Ectodermal cell (in vitro differentiated cells): ENCODE measurements around the gene MZT1.
"Not testable (repeated sequence)": the region's sequence is repeated elsewhere in the genome, so short reads cannot be mapped to it uniquely, and the experiment has no call there.

ENCODE experiments used
- H3K27ac ChIP-seq: 2 replicates; pipeline ENCODE4 v1.7.0; 2013; ENCODE audit warnings: mild to moderate bottlenecking, low read depth, low read length; ENCODE audit not compliant: insufficient read depth, poor library complexity, severe bottlenecking
- H3K27me3 ChIP-seq: 2 replicates; pipeline ENCODE4 v1.7.0; 2013; ENCODE audit warnings: mild to moderate bottlenecking, low read length; ENCODE audit not compliant: insufficient read depth, control insufficient read depth, poor library complexity, severe bottlenecking
- H3K36me3 ChIP-seq: one replicate; pipeline ENCODE4 v1.7.0; 2013; ENCODE audit warnings: low read length; ENCODE audit not compliant: control insufficient read depth, insufficient read depth
- H3K4me1 ChIP-seq: one replicate; pipeline ENCODE4 v1.7.0; 2013; ENCODE audit warnings: low read length; ENCODE audit not compliant: control insufficient read depth, insufficient read depth
- H3K4me3 ChIP-seq: 2 replicates; pipeline ENCODE4 v1.7.0; 2013; ENCODE audit warnings: low read depth, low read length, control low read depth; ENCODE audit not compliant: insufficient read depth
- H3K9me3 ChIP-seq: 2 replicates; pipeline ENCODE4 v1.7.0; 2013; ENCODE audit warnings: mild to moderate bottlenecking, low read length, moderate library complexity; ENCODE audit not compliant: control insufficient read depth
- WGBS, 2 experiments: methylation state at CpG; one replicate each; pipeline ENCODE4 v1.1.7; 2013; ENCODE audit warnings: missing lambda C conversion rate in 2 of 2; 5-methylcytosine and 5-hydroxymethylcytosine counted together

Gene MZT1

GRCh38 chr13:72728290-72728605 lies 819 bp upstream of the MZT1 start:
- WGBS, 2 experiments = 17 to 26% methylated on average over 2 to 3 of the region's 3 CpGs
- Histone ChIP-seq H3K4me3 (peak overlapping the region; percentile 87), H3K4me1 (peaks cover 7% of the 10 kb centered on the region), H3K36me3 (peaks cover 12% of the 10 kb centered on the region), H3K27ac (no peak overlapping the region), H3K9me3 (no peaks in the 10 kb centered on the region), H3K27me3 (no peaks in the 10 kb centered on the region)

GRCh38 chr13:72726726-72727416 lies 558 bp downstream of the MZT1 start:
- Histone ChIP-seq H3K36me3 (peaks cover 5% of the 10 kb centered on the region), H3K27ac (peak overlapping the region; percentile 41), H3K9me3 (no peaks in the 10 kb centered on the region), H3K4me1 (peaks cover 7% of the 10 kb centered on the region), H3K4me3 (peak overlapping the region; percentile 87), H3K27me3 (no peaks in the 10 kb centered on the region)
- 3% methylated on average over 49 of the region's 49 CpGs for WGBS, 2 experiments

GRCh38 chr13:72726185-72726584 lies 1.2 kb downstream of the MZT1 start:
- not testable (repeated sequence) for H3K27me3 ChIP-seq, H3K9me3 ChIP-seq, H3K27ac ChIP-seq, H3K36me3 ChIP-seq, H3K4me1 ChIP-seq
- peak overlapping the region; percentile 87 for H3K4me3 ChIP-seq
- 87 to 90% methylated on average over 13 to 14 of the region's 15 CpGs for WGBS, 2 experiments

- Histone ChIP-seq H3K27me3 (no peaks in the 10 kb centered on the region), H3K9me3 (no peaks in the 10 kb centered on the region), H3K27ac (no peak overlapping the region), H3K4me1 (no peaks in the 10 kb centered on the region), H3K36me3 (peaks cover 41% of the 10 kb centered on the region), H3K4me3 (no peak overlapping the region)
- 61 to 64% methylated on average over 3 of the region's 3 CpGs for WGBS, 2 experiments
Observed at GRCh38 chr13:72716776-72717175, 10.7 kb downstream of the MZT1 start.

GRCh38 chr13:72700509-72700908 lies 26.9 kb downstream of the MZT1 start:
- Histone ChIP-seq H3K4me1 (no peaks in the 10 kb centered on the region), H3K27me3 (no peaks in the 10 kb centered on the region), H3K36me3 (no peaks in the 10 kb centered on the region), H3K27ac (no peak overlapping the region), H3K4me3 (no peak overlapping the region), H3K9me3 (no peaks in the 10 kb centered on the region)
- 100% methylated on average over 1 of the region's 1 CpG for WGBS, 2 experiments

- H3K4me3 ChIP-seq = no peak overlapping the region
- H3K36me3 ChIP-seq = no peaks in the 10 kb centered on the region
- WGBS, 2 experiments = 92 to 93% methylated on average over 2 of the region's 2 CpGs
Observed at GRCh38 chr13:72698164-72698563, 29.3 kb downstream of the MZT1 start.

GRCh38 chr13:72696579-72696978 lies 30.9 kb downstream of the MZT1 start:
- H3K36me3 ChIP-seq = no peaks in the 10 kb centered on the region
- 68 to 100% methylated on average over 1 of the region's 1 CpG for WGBS, 2 experiments
- no peaks in the 10 kb centered on the region for H3K9me3 ChIP-seq
- no peak overlapping the region for H3K4me3 ChIP-seq
- no peaks in the 10 kb centered on the region for H3K27me3 ChIP-seq
- no peaks in the 10 kb centered on the region for H3K4me1 ChIP-seq
- no peak overlapping the region for H3K27ac ChIP-seq

More at GRCh38 chr13:72698164-72698563, 29.3 kb downstream of the MZT1 start:
- Histone ChIP-seq H3K27me3 (no peaks in the 10 kb centered on the region), H3K4me1 (no peaks in the 10 kb centered on the region), H3K27ac (no peak overlapping the region), H3K9me3 (no peaks in the 10 kb centered on the region)

- no peaks in the 10 kb centered on the region for H3K4me1 ChIP-seq
- no peaks in the 10 kb centered on the region for H3K27me3 ChIP-seq
- H3K4me3 ChIP-seq = no peak overlapping the region
- no peaks in the 10 kb centered on the region for H3K9me3 ChIP-seq
- no peak overlapping the region for H3K27ac ChIP-seq
- 93 to 95% methylated on average over 8 of the region's 8 CpGs for WGBS, 2 experiments
- H3K36me3 ChIP-seq = no peaks in the 10 kb centered on the region
Observed at GRCh38 chr13:72694314-72694713, 33.1 kb downstream of the MZT1 start.

- 91 to 95% methylated on average over 4 to 5 of the region's 5 CpGs for WGBS, 2 experiments
- H3K27ac ChIP-seq = no peak overlapping the region
Observed at GRCh38 chr13:72693832-72694231, 33.6 kb downstream of the MZT1 start.

GRCh38 chr13:72692884-72693514 lies 34.4 kb downstream of the MZT1 start:
- Histone ChIP-seq H3K4me1 (no peaks in the 10 kb centered on the region), H3K27ac (no peak overlapping the region), H3K36me3 (no peaks in the 10 kb centered on the region), H3K4me3 (no peak overlapping the region), H3K27me3 (no peaks in the 10 kb centered on the region), H3K9me3 (no peaks in the 10 kb centered on the region)
- 56 to 60% methylated on average over 5 of the region's 5 CpGs for WGBS, 2 experiments

More at GRCh38 chr13:72693832-72694231, 33.6 kb downstream of the MZT1 start:
- no peaks in the 10 kb centered on the region for H3K27me3 ChIP-seq
- no peak overlapping the region for H3K4me3 ChIP-seq
- no peaks in the 10 kb centered on the region for H3K36me3 ChIP-seq
- no peaks in the 10 kb centered on the region for H3K9me3 ChIP-seq
- H3K4me1 ChIP-seq = no peaks in the 10 kb centered on the region
